GM21786 (cell line): ENCODE results near the gene HOXA4.

ENCODE experiments used
- ATAC-seq: cut with Tn5 transposase; IDR thresholded peaks from one replicate; pipeline ENCODE4 v1.9.1; 2021; ENCODE audit not compliant: unreplicated experiment

The HOXA4 gene

DNA sequence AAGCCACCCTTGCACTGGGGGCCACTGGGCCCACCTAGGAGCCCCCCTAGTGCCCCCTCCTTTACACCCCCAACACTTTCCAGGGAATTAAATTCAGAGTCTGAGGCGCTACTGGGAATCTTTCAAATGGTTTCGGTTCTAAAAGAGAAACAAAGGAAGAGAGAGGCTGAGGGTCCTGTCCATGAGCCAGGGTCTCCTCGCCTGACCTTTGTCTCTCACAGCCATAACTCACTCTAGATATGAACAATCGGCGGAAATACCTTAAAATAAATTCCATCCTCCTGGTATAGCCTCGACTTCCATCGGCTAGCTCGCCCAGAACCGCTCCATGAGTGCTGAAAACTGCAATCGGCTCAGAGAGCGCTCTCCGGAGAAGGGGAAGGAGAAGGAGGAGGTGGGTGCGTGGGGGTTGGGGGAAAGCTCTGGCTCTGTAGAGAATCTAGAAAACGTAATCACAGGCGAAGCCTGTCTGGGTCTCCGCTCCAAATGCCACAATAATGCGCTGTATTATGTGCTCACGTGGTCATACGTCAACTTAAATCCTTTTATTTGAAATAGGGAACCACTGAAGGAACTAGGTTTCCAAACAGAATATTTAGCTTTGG is 12.6 kb downstream of the HOXA4 start:
- no peak for ATAC-seq

- ATAC-seq: no peak
Observed at GRCh38 chr7:27116962-27117886, 13.3 kb downstream of the HOXA4 start.

DNA sequence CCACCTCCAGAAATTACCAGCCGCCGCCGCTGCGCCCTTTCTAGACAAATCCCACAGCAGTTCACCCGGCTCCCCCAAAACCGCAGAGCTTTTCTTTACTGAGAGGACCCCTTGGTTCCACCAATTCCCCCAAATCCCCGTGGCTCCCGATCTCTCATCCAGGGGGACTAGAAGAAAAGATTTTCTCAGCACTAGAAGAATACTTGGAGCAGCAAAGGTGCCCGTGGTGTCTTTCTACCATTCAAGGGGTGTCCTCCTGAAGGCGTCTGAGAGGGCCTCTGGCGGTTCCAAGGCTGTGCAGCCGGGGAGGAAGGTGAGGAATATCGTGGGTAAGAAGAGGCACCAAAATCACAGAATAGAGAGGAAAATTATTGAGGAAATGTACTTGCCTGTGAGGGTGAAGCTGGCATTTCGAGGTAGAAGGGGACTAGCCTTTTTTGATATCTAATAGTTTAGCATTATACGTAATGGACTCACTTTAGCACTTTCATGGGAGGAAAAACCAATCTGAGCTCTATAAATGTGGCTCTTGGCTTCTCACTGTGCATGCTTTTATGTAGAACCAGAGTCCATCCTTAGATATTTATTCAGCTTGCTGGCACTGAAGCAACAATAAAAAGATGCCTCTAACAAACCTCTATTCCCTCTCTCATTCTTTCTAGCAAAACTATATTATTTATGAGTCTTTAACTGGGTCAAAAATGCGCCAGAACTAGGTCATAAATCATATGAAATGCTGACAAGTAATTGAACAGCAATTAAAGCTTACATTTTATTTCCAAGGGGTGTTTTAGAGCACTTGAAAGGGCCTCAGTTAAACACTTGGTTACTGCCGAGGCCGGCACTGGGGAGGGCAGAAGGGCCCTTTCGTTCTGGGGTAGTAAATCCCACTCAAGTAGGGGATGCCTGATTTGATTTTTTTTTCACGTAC is 14.3 kb downstream of the HOXA4 start:
- no peak for ATAC-seq

GRCh38 chr7:27115221-27116026 is 15.1 kb downstream of the HOXA4 start:
- no peak for ATAC-seq

- ATAC-seq: no peak
Observed at GRCh38 chr7:27114881-27115220, 15.7 kb downstream of the HOXA4 start.

DNA sequence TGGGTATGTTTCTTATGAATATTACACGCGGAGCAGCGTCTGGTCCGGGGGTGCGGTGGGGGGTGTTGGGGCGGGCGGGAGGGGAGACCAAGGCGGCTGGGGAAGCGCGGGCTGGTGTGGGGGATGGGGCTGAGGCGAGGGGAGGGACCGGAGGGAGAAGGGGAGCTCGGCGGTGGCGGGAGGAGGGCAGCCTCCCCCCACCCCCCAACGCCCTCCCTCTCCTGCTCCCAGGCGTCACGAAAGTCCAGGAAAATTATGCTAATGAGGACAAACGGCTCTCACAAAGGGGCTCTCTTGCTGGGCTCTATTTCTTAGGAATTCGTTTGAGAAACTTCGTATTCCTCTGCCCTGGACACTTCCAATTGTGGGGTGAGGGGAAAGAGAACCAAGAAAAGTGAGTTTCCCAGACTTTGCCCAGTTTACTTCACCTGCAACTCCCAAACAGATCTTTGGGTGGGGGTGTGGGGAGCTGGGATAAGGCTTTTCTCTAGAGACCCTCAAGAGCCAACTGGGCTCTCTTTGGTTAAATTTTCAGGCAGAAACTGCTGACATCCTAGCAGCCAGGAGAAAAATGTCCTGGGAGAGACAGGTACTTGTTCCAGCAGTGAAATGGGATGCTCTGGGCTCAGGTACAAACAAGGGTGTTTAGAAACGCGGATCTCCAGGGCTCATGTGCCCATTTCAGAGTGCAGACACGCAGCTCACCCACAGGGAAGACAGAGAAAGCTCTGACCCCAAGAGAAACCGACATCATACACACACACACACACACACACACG is 16.4 kb downstream of the HOXA4 start:
- no peak for ATAC-seq

DNA sequence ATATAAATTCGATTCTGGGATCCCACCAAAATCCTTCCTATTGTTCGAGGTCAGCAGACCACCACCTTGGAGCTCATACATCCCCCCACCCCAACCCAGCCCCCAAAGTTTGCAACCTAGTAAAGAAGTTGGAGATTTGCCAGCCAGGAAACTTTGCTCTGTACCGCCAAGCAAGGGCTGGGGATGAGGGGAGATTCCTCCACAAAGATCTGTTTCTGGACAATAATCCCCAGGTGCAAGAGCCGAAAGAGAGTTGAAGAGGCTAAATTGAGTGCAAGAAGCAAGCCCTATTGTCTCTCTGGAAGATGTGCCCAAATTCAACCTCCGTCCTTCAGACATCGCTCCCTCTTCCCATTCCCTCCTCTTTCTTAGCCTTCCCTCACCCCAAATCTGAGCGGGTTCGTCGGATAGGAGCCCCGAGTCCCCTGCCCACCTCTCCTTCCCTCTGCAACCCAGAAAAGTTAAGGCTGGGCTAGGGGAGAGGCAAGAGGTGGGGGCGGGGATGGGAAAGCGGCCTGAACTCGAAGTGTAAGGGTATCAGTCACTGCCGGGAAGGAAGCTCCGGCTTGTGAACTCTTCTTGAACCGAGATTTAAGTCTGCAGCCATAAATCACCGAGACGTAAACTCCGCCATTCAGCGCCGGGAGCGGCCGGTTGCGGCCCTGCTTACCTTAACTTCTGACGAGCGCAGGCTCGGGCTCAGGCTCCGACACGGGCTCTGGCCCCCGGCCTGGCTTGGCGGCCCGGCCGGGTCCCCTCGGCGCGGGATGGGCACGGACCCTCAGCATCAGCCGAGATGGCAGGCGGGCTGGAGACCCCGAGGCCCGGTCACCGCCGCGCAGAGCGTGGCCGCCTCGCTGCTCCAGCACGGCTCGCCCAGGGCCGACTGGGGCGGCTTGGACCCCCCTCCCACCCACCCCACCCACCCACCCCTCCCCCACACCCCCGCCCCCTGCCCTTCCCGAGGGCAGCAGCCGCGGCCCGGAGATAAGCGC is 17.3 kb downstream of the HOXA4 start:
- ATAC-seq: no peak

DNA sequence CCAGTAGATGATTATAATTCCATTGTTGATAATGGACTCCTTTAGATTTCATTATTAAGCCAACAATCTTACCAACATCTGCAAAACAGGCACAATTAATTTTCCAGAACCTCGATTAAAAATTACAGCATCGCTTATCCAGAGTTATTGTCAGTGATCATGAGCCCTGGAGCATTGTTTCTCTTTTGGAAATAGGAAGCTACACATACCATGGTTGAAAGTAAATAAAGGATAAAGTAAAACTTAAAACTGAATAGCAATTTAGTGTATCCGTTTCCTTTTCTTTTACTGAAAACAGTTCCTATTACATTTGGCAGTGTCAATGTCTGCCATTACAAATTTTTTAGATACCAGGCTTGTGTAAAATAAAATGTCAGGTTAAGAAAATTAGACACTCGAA is 18.2 kb downstream of the HOXA4 start:
- ATAC-seq: no peak

GRCh38 chr7:27111751-27112277 is 18.7 kb downstream of the HOXA4 start:
- no peak for ATAC-seq

- no peak for ATAC-seq
Observed at GRCh38 chr7:27111042-27111750, 19.4 kb downstream of the HOXA4 start.

DNA sequence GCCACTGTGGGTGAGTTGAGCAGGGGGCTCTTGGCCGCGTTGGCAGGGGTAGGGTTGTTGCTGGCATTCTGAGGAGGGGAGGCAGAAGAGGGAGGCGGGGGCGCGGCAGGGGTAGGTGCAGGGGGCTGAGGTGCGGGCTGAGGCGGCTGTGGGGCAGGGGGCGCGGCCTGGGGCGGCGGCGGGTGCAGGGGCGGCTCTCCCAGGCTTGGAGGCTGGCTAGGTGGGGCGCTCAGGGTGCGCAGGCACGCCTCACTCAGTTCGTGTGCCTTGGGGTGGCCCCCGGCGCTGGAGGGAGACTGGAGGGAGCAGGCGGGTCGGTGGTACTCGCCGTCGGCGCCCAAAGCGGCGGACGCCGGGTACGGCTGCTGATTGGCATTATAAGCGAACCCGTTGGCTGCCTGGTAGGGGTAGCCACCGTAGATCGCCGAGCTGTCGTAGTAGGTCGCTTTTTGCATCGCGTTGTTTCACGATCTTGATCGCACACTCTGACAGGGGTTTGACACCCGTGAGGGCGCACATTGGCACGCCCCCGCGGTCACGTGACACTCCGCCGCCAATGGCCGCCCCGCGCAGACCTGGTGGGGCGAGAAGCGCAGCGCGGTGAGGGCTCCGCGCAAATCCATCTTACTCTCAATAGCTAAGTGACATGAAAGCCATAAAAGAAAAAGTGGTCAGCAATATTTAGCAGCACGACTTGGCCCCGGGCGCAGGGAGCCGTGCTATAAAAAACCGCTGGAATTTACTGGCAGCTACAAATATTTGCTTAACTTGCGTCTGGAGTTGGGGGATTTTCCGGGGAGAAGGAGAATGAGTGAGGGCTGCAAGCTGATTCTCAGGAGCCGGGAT is 20.1 kb downstream of the HOXA4 start:
- ATAC-seq: no peak

DNA sequence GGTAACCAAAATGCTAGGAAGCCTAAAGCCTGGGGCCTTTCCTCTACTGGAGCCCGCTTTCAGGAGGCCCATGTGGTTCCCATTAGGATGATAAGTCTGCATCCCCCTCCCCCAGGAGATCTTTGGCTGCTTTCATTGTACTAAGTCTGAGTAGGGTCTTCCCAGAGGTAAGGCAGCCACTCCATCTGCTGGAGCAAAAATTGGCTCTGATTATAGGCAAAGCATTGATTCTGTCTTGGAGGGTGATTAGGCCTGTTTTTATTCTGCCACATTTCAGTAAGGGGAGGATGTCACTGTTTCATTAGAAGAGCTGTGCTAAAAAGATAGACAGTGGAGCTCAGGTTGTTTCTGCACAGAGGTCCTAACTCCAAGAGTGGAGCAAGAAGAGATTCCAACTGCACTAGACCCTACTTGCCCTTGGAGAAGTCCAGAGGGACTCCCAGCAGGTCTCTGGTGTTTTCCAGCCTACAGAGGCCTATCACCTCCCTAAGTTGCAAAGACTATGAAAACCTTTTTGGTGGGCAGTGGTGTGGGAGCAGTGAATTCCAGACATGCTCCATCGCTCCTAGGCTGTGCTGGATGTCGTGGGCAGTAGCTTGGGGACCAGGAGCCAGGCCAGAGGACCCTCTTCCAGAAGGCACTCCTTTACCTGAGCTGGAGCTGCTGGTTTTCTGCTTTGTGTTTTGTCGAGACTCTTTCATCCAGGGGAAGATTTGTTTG is 20.9 kb downstream of the HOXA4 start:
- no peak for ATAC-seq

DNA sequence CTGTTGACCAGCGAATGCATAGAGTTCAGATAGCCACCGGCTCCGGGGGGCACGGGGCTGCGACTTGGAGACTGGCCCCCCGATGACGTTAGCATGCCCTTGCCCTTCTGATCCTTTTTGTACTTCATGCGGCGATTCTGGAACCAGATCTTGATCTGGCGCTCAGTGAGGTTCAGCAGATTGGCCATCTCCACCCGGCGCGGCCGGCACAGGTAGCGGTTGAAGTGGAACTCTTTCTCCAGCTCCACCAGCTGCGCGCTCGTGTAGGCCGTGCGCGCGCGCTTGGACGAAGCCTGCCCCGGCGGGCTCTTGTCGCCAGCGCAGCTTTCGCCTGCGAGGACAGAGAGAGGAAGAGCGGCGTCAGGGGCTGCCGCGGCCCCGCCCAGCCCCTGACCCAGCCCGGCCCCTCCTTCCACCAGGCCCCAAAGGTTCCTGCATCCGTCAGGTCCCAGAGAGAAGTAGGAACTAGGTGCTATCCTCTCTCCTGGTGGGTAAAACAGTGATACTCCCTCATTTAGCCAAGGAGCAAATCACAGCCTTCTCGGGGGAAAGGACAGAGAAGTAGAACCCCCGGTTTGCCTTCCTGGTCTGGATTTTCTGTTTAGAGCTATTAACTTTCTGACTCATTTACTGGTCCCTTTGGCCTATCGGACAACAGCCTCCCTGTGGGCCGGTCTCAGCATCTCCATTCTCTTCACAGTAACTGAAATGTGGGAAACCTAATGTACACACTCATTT is 22.0 kb downstream of the HOXA4 start:
- ATAC-seq: no peak

- ATAC-seq: no peak
Observed at GRCh38 chr7:27107391-27108381, 22.9 kb downstream of the HOXA4 start.

- no peak for ATAC-seq
Observed at GRCh38 chr7:27106901-27107240, 23.7 kb downstream of the HOXA4 start.
